DOHH2 (cell line): Measurements from ENCODE around the gene KCTD3.

Experiments used
- H3F3A ChIP-seq: fragments of 200-600 bp; sonication (generic), shearing (Covaris generic); 2 replicates; pipeline ENCODE4 v1.6.0; 2016; ENCODE audit warnings: antibody characterized with exemption, mild to moderate bottlenecking; ENCODE audit not compliant: control insufficient read depth, insufficient read depth
- H3K27ac ChIP-seq: fragments of 200-600 bp; sonication (generic); 2 replicates; pipeline ENCODE4 v1.5.1; 2014; ENCODE audit warnings: low read depth, mild to moderate bottlenecking, low read length, moderate library complexity
- H3K27me3 ChIP-seq: fragments of 200-600 bp; sonication (generic); 2 replicates; pipeline ENCODE4 v1.6.1; 2014; ENCODE audit warnings: mild to moderate bottlenecking, low read length, mixed read lengths; ENCODE audit not compliant: control insufficient read depth
- H3K36me3 ChIP-seq: fragments of 200-600 bp; sonication (generic); 2 replicates; pipeline ENCODE4 v1.6.1; 2014; ENCODE audit warnings: mild to moderate bottlenecking, low read length, moderate library complexity, mixed read lengths; ENCODE audit not compliant: control insufficient read depth
- H3K4me1 ChIP-seq: fragments of 200-600 bp; sonication (generic); 2 replicates; pipeline ENCODE4 v1.6.1; 2014; ENCODE audit warnings: mild to moderate bottlenecking, low read length, mixed read lengths; ENCODE audit not compliant: control insufficient read depth
- H3K4me2 ChIP-seq: fragments of 200-600 bp; sonication (generic); 2 replicates; pipeline ENCODE4 v1.6.0; 2014; ENCODE audit warnings: mild to moderate bottlenecking, low read length, moderate library complexity
- H3K4me3 ChIP-seq: fragments of 200-600 bp; sonication (generic); 2 replicates; pipeline ENCODE4 v1.5.1; 2014; ENCODE audit warnings: mild to moderate bottlenecking, low read length, mixed read lengths
- H3K79me2 ChIP-seq: fragments of 200-600 bp; sonication (generic); 2 replicates; pipeline ENCODE4 v1.6.1; 2014; ENCODE audit warnings: mild to moderate bottlenecking, low read length, mixed read lengths; ENCODE audit not compliant: control insufficient read depth
- H3K9me2 ChIP-seq: fragments of 200-600 bp; sonication (generic); replicated peaks from 2 replicates; pipeline ENCODE4 v1.6.1; 2014; ENCODE audit warnings: mild to moderate bottlenecking, low read length, mixed read lengths; ENCODE audit not compliant: control insufficient read depth
- H3K9me3 ChIP-seq: fragments of 200-600 bp; sonication (generic); 2 replicates; pipeline ENCODE4 v1.6.1; 2014; ENCODE audit warnings: antibody characterized with exemption, low read length, mixed read lengths; ENCODE audit not compliant: control insufficient read depth, insufficient read depth
- H4K20me1 ChIP-seq: fragments of 200-600 bp; sonication (generic); 2 replicates; pipeline ENCODE4 v1.6.0; 2014; ENCODE audit warnings: low read depth, mild to moderate bottlenecking, antibody characterized with exemption, low read length, moderate library complexity; ENCODE audit not compliant: control insufficient read depth, insufficient read depth
- EZH2phosphoT487 ChIP-seq: fragments of 200-600 bp; sonication (generic); IDR thresholded peaks from 2 replicates; pipeline ENCODE4 v1.6.1; 2017; ENCODE audit warnings: borderline replicate concordance, mild to moderate bottlenecking, antibody characterized with exemption, low read length, moderate library complexity, mixed read lengths
- TF ChIP-seq, protein P1 (sequence below): fragments of 200-600 bp; sonication (generic); IDR thresholded peaks from one replicate; pipeline ENCODE4 v1.5.1; 2014; ENCODE audit warnings: antibody characterized with exemption, mild to moderate bottlenecking, low read depth, low read length; ENCODE audit not compliant: poor library complexity, severe bottlenecking

The KCTD3 gene

DNA sequence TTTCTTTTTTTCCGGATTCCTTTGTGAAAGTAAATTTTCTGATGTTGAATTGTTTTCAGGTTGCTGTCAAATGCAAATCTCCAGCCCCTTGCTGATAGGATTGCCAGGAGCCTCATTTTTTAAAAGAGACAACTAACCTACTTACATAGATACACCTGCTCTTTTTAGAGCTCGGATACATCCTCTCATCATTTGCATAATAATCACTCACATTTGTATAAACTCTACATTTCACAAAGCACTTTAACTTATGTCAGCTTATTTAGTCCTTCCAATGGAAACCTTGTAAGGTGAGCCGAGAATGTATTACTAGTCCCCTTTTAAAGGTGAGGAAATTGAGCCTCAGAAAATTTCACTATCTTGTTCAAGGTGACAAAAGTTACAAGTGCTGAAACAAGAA is 84.8 kb downstream of the KCTD3 start:
- Histone ChIP-seq H3K79me2 (no peaks in the 10 kb centered on the region), H3K4me2 (no peak overlapping the region), H3K27me3 (peaks cover 4% of the 10 kb centered on the region), H3K27ac (no peak overlapping the region), H3K9me3 (no peaks in the 10 kb centered on the region), H3K4me1 (no peaks in the 10 kb centered on the region), H3F3A (no peaks in the 10 kb centered on the region), H3K9me2 (no peaks in the 10 kb centered on the region; the same call in 1 of the 2 replicates), H4K20me1 (no peaks in the 10 kb centered on the region), H3K4me3 (no peak overlapping the region), H3K36me3 (no peaks in the 10 kb centered on the region)
- TF ChIP-seq, protein P1, sequence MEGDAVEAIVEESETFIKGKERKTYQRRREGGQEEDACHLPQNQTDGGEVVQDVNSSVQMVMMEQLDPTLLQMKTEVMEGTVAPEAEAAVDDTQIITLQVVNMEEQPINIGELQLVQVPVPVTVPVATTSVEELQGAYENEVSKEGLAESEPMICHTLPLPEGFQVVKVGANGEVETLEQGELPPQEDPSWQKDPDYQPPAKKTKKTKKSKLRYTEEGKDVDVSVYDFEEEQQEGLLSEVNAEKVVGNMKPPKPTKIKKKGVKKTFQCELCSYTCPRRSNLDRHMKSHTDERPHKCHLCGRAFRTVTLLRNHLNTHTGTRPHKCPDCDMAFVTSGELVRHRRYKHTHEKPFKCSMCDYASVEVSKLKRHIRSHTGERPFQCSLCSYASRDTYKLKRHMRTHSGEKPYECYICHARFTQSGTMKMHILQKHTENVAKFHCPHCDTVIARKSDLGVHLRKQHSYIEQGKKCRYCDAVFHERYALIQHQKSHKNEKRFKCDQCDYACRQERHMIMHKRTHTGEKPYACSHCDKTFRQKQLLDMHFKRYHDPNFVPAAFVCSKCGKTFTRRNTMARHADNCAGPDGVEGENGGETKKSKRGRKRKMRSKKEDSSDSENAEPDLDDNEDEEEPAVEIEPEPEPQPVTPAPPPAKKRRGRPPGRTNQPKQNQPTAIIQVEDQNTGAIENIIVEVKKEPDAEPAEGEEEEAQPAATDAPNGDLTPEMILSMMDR: no peak
- TF ChIP-seq EZH2phosphoT487: no peak

DNA sequence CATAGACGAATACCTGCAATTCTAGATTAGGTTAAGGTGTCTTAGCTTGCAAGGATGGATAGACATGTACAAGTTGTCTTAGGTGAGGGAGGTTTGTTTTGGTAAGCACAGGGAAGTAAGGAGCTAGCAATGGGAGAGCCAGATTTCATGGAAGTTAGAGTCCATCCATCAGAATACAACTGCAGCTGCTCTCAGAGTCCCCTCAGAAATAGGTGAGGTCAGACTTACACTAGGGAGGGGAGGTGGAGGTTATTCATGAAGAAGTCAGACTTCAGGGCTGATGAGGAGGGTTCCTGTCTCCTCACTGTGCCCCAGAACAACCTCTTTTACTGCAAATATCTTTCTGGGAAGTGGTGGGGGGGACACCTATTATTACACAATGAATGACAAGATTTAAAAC is 85.3 kb downstream of the KCTD3 start:
- no peaks in the 10 kb centered on the region for H3K79me2 ChIP-seq
- no peak overlapping the region for H3K27ac ChIP-seq
- no peaks in the 10 kb centered on the region for H3K36me3 ChIP-seq
- H4K20me1 ChIP-seq: no peaks in the 10 kb centered on the region
- no peaks in the 10 kb centered on the region for H3K9me3 ChIP-seq
- H3K27me3 ChIP-seq: peaks cover 4% of the 10 kb centered on the region
- TF ChIP-seq, protein P1: no peak
- TF ChIP-seq EZH2phosphoT487: no peak
- H3K4me2 ChIP-seq: no peak overlapping the region
- H3F3A ChIP-seq: no peaks in the 10 kb centered on the region
- no peaks in the 10 kb centered on the region; the same call in 1 of the 2 replicates for H3K9me2 ChIP-seq
- no peak overlapping the region for H3K4me3 ChIP-seq
- H3K4me1 ChIP-seq: no peaks in the 10 kb centered on the region

DNA sequence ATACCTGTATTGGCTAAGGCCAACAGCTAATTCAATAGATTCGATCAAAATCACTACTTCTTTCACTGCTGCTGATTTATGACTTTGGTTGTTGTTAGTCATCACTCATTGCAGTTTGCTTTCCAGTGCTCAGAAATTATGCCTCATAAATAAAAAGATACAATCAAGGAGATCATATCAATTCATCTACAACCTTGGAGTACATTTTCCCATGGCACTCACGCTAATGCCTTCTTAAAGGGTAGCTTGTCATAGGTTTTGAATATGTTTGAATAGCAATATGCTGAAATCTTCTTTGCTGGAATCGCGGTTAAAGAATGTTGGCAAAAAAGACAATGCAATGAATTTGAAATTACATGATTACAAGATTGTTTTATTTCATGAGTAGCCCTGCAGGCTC is 89.9 kb downstream of the KCTD3 start:
- Histone ChIP-seq H3K4me1 (no peaks in the 10 kb centered on the region), H3K27me3 (no peaks in the 10 kb centered on the region), H3K36me3 (no peaks in the 10 kb centered on the region)

More for the DNA sequence above, 89.9 kb downstream of the KCTD3 start:
- TF ChIP-seq, protein P1: no peak
- no peak for TF ChIP-seq EZH2phosphoT487
- no peaks in the 10 kb centered on the region for H3F3A ChIP-seq
- no peaks in the 10 kb centered on the region for H3K79me2 ChIP-seq
- no peaks in the 10 kb centered on the region; the same call in 1 of the 2 replicates for H3K9me2 ChIP-seq
- no peak overlapping the region for H3K27ac ChIP-seq
- H3K9me3 ChIP-seq: no peaks in the 10 kb centered on the region
- H4K20me1 ChIP-seq: no peaks in the 10 kb centered on the region
- no peak overlapping the region for H3K4me2 ChIP-seq
- H3K4me3 ChIP-seq: no peak overlapping the region
